HG03159 (cell line): ENCODE measurements around the gene TBC1D22A.

Source experiments
- ATAC-seq: cut with Tn5 transposase; IDR thresholded peaks from one replicate; pipeline ENCODE4 v1.9.1; 2021; ENCODE audit warnings: mild to moderate bottlenecking, moderate library complexity; ENCODE audit not compliant: unreplicated experiment

Gene TBC1D22A

GRCh38 chr22:46792841-46793261 is 30.4 kb downstream of the TBC1D22A start:
- no peak for ATAC-seq

- ATAC-seq: no peak
Observed at GRCh38 chr22:46793497-46793896, 31.0 kb downstream of the TBC1D22A start.

GRCh38 chr22:46794067-46794466 is 31.6 kb downstream of the TBC1D22A start:
- ATAC-seq: no peak

- no peak for ATAC-seq
Observed at GRCh38 chr22:46794491-46794890, 32.0 kb downstream of the TBC1D22A start.

GRCh38 chr22:46795140-46795539 is 32.7 kb downstream of the TBC1D22A start:
- ATAC-seq: no peak

- ATAC-seq: no peak
Observed at GRCh38 chr22:46795845-46796565, 33.6 kb downstream of the TBC1D22A start.

GRCh38 chr22:46796566-46797195 is 34.2 kb downstream of the TBC1D22A start:
- no peak for ATAC-seq

GRCh38 chr22:46797355-46797754 is 34.9 kb downstream of the TBC1D22A start:
- ATAC-seq: no peak

- no peak for ATAC-seq
Observed at GRCh38 chr22:46798041-46798365, 35.6 kb downstream of the TBC1D22A start.

GRCh38 chr22:46798366-46799350 is 36.2 kb downstream of the TBC1D22A start:
- ATAC-seq: no peak

- no peak for ATAC-seq
Observed at GRCh38 chr22:46799626-46800025, 37.2 kb downstream of the TBC1D22A start.

GRCh38 chr22:46800102-46800857 is 37.8 kb downstream of the TBC1D22A start:
- no peak for ATAC-seq

- no peak for ATAC-seq
Observed at GRCh38 chr22:46801331-46801811, 38.9 kb downstream of the TBC1D22A start.

GRCh38 chr22:46801826-46802607 is 39.6 kb downstream of the TBC1D22A start:
- ATAC-seq: no peak

GRCh38 chr22:46802608-46803027 is 40.2 kb downstream of the TBC1D22A start:
- no peak for ATAC-seq

- ATAC-seq: no peak
Observed at GRCh38 chr22:46803031-46803880, 40.8 kb downstream of the TBC1D22A start.

- no peak for ATAC-seq
Observed at GRCh38 chr22:46803936-46804335, 41.5 kb downstream of the TBC1D22A start.

- no peak for ATAC-seq
Observed at GRCh38 chr22:46806794-46807193, 44.3 kb downstream of the TBC1D22A start.

- ATAC-seq: no peak
Observed at GRCh38 chr22:46807458-46807857, 45.0 kb downstream of the TBC1D22A start.
